IgD-negative memory B cell (primary cell): Measurements from ENCODE around the gene BNIPL. TPM values are rescaled to one million over a fixed set of nuclear protein-coding genes. Genes with fewer than 3 reads are reported as not detected.

Experiments
- polyA plus RNA-seq: library from polyadenylated mRNA; unstranded; fragments of 300-500 nt; fragmentation: Illumina TruSeq; gene quantifications from one replicate; pipeline ENCODE4 v1.2.3, GENCODE V29; 2021

BNIPL gene
- polyA plus RNA-seq, 1 donor from 2014 or later = 0.13 TPM

Other genes starting within 250 kb of the BNIPL start
- 1.0 TPM for gene CTSK, start 228.3 kb upstream of the BNIPL start, polyA plus RNA-seq
- gene ARNT, start 160.0 kb upstream of the BNIPL start, polyA plus RNA-seq = 18.2 TPM
- gene CTXND2, start 149.4 kb upstream of the BNIPL start, polyA plus RNA-seq = not detected
- gene SETDB1, start 110.2 kb upstream of the BNIPL start, polyA plus RNA-seq = 19.8 TPM
- 110 TPM for gene CERS2, start 61.8 kb upstream of the BNIPL start, polyA plus RNA-seq
- 0.11 TPM for gene ANXA9, start 54.3 kb upstream of the BNIPL start, polyA plus RNA-seq
- gene MINDY1, start 29.7 kb upstream of the BNIPL start, polyA plus RNA-seq = 2.3 TPM
- gene PRUNE1, start 28.1 kb upstream of the BNIPL start, polyA plus RNA-seq = 36.2 TPM
- 4.5 TPM for gene C1orf56, start 11.2 kb downstream of the BNIPL start, polyA plus RNA-seq
- 86.2 TPM for gene CDC42SE1, start 23.0 kb downstream of the BNIPL start, polyA plus RNA-seq
- 1.5 TPM for gene MLLT11, start 23.8 kb downstream of the BNIPL start, polyA plus RNA-seq
- 5.5 TPM for gene GABPB2, start 34.2 kb downstream of the BNIPL start, polyA plus RNA-seq
- gene SEMA6C, start 110.0 kb downstream of the BNIPL start, polyA plus RNA-seq = not detected
- 16.1 TPM for gene TNFAIP8L2, start 120.1 kb downstream of the BNIPL start, polyA plus RNA-seq
- 0.69 TPM for gene LYSMD1, start 129.3 kb downstream of the BNIPL start, polyA plus RNA-seq
- 70.1 TPM for gene SCNM1, start 129.6 kb downstream of the BNIPL start, polyA plus RNA-seq
- 1.0 TPM for gene TMOD4, start 139.4 kb downstream of the BNIPL start, polyA plus RNA-seq
- gene VPS72, start 153.6 kb downstream of the BNIPL start, polyA plus RNA-seq = 81.0 TPM
- gene PIP5K1A, start 162.0 kb downstream of the BNIPL start, polyA plus RNA-seq = 20.3 TPM
- gene PSMD4, start 218.1 kb downstream of the BNIPL start, polyA plus RNA-seq = 252 TPM
- gene ZNF687, start 245.7 kb downstream of the BNIPL start, polyA plus RNA-seq = 3.0 TPM